CMK (cell line): ENCODE results near the gene DUSP9.

Experiments used
- DNase-seq: peaks from one replicate; pipeline ENCODE4 v3.0.0-alpha.2; 2010; ENCODE audit warnings: low read depth

Gene DUSP9

GRCh38 chrX:153622661-153623309, 24.2 kb upstream of the DUSP9 start:
- no peak for DNase-seq

DNA sequence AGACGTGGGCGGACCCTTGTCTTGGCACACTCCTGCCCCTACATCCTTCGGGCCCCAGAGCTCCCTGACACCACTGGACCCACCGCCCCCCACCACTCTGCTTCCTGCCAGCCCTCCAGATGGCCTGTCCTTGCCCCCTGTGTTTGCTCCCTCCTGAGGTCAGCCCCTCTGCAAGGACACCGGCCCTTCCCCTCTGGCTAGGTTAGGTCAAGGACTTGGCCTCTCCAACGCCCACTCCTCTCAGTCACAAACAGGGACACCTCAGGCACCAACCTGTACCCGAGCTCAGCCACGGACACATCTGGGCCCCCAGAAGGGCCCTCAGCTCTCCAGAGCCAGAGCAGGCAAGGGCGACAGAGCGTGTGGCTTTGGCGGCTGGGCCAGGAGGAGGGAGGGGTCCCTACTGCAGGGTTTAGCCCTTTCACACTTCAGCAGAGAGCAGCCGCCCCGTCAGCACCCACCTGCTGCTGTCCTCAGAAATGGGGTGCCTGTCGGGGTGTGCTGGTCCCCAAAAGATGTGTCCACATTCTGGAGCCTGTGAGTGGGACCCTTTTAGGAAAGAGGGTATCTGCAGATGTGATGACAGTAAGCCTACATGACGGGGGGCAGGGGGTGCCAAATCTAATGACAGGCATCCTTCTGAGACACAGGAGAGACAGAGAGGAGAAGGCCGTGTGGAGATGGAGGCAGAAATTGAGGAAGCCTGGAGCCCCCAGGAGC, 23.5 kb upstream of the DUSP9 start:
- DNase-seq: no peak

DNA sequence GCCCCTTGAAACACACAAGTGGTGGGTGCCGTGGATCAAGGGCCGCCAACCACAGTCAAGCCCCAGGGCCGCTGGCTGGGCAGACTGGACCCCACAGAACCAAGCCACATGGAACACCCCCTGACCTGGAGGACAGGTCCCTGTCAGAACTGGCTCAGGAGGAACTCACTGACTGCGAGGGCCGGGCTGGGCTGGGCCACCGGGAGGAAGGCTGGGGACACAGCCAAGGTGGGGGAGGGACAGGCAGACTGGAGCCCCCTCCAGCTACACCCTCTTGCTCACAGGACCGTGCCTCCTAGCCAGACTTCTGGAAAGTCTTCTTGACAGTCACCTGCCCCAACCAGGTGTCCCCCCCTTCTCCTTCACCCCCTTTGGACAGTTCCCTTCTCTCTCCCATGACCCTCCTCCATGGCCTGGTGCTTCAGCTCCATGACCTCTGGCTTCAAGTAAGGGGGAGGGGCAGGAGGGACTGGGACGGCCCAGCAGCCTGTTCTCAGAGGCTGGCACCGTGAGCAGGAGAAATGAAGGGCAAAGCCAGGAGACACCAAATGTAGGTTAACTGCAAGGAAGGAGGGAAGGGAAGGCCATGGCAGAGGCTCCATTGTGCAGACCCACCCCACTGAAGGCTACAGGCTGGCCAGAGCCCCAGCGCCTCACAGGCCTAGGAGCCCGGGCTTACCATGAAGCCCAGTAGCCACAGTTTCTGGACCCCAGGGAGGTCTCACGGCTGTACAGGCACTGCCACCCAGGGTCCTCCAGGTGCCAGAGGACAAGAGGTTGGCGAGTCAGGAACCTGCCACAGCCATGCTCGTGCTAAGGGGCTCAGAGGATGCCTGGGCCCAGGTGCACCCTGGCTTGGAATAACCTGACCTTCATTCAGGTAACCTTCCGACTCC, 22.6 kb upstream of the DUSP9 start:
- no peak for DNase-seq

DNA sequence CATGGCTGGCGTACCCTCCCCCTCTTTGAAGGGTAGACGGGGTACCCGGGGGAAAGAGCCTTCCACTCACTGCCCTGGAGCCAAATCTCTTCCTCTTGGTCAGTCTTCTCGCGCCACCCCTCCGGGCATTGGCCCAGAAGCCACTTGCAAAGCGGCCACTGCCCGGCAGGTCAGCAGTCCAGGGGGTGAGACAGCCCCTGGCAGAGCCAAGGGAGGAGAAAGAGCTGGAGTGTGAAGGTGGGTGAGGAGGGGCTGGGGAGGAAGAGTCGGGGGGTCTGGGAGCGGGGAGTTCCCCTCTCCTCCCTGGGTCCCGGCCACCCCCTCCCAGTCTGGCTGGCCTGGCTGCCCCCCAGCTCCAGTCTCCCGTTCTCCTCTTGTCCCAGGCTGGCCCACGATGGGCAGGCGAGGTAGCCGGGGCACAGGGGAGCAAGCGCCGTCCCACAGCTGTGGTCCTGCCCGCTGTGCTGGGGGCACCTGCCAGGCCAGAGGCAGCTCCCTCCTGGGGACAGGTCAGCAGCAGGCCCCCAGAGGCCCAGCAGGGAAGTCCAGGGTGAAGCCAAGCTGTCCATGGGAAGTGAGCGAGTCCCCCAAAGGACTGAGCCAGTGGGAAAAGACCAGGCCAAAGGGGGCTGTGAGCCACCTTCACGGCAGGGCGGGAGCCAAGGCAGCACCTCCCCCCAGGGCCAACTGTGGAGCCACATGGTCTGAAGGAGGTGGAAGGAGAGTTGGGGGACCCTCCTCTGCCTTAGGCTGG, 21.6 kb upstream of the DUSP9 start:
- DNase-seq: no peak

DNA sequence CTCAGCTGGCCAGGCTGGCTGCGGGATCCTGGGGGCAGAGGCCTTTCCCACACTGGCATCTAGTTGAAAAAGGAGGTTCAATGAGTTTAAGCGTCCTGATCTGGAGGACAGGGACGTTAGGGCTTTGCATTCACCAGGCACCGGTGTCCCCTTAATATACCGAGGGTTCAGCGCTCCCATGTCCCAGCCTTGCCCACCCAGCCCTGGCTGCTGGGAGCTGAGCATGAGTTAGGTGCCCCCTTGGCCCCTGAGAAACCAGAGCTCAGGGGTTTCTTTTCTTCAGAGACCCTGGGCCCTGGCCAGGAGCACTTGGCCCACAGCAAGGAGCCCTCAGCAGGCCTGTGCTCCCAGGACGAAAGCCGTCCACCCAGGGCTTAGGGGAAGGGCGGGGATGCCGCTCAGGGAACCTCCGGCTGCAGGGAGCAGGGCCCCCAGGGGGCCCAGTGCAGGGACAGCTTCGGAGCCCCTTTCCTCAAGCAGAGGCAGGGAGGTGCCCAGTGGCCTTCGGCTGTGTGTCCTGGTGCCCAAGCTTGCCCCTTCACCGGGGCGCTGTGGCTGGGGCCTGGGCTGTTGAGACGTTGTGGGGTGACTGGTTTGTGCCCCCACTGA, 20.9 kb upstream of the DUSP9 start:
- no peak for DNase-seq

- no peak for DNase-seq
These were observed 19.9 kb upstream of the DUSP9 start for GRCh38 chrX:153626863-153627674.

DNA sequence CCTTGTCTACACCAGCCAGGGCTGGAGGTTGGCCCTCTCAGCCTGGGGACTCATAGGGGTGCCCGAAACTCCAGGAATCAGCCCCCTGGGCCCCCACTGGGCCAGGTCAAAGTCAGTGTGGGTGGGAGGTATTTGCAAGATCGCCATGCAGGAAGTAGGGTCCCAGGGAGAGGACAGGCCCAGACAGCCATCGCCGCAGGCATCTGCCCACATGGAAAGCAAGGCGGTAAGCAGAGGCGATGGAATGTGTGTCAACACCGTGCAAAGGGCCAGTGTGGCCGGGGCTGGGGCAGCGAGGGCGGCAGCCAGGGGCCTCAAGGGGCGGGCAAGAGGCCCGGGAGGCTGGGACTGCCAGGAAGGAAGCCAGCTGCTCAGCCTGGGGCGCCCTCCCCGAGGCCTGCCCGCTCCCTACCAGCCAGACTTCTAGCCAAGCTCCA, 19.3 kb upstream of the DUSP9 start:
- no peak for DNase-seq

GRCh38 chrX:153628129-153628528, 18.9 kb upstream of the DUSP9 start:
- no peak for DNase-seq

DNA sequence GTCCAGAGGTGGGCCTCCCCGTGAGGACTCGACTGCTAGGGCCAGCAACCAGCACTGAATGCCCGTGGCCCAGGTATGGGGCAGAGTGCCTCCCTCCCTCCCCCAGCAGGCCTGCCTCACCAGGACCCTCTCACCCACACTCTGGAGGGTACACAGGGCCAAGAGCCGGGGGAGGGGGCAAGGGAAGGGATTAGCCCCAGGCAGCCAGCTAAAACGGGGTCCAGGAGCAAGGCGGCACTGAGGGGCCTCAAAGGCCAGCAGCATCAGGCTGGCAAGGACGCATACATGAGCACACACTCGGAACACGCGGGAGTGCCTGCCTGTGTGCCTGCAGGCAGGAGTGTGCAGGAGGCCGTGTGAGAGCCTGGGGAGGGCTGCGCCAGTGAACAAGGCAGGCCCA, 18.3 kb upstream of the DUSP9 start:
- DNase-seq: no peak

- no peak for DNase-seq
These were observed 15.7 kb upstream of the DUSP9 start for GRCh38 chrX:153631346-153631745.

GRCh38 chrX:153631907-153632594, 15.0 kb upstream of the DUSP9 start:
- DNase-seq: no peak

GRCh38 chrX:153632595-153632946, 14.4 kb upstream of the DUSP9 start:
- no peak for DNase-seq

- no peak for DNase-seq
These were observed 14.0 kb upstream of the DUSP9 start for GRCh38 chrX:153633048-153633447.

GRCh38 chrX:153633607-153634180, 13.3 kb upstream of the DUSP9 start:
- DNase-seq: no peak

DNA sequence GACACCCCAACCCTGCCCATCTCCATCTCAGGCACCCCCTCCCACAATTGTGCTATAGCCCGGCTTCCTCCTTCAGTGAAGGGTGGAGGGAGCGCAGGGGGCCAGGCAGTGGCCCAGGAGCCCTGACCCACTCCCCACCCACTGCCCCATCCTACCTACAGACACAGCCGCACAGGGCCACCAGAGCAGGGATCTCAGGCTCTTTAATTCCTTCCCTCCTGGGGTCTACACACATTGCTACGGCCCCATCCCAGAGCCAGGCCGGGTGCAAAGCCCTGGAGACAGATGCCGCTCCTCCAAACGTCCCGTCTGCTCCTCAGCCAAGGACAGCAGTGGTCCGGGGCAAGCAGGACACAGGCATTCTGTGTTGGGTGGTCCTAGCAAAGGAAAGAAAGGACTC, 12.8 kb upstream of the DUSP9 start:
- DNase-seq: no peak

GRCh38 chrX:153634832-153635231, 12.2 kb upstream of the DUSP9 start:
- DNase-seq: no peak

DNA sequence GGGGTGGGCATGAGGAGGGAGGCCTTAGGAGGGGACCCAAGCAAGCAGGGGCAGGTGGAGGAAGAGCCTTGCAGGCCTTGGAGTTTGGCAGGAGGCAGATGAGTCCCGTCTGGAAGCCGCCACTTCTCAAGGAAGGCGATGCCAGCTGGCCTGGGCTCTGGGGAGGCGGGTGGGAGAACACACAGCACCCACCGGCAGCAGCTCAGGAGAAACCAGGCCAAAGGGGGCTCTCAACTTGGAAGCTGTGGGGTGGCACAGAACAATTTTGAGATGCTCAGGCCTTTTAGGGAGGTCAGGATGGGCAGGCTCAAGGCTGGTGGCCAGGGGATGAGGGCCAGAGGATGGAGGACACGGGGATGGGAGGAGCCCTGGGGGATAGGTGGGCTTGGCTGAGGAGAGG, 11.6 kb upstream of the DUSP9 start:
- DNase-seq: no peak

- no peak for DNase-seq
These were observed 11.0 kb upstream of the DUSP9 start for GRCh38 chrX:153635788-153636668.

DNA sequence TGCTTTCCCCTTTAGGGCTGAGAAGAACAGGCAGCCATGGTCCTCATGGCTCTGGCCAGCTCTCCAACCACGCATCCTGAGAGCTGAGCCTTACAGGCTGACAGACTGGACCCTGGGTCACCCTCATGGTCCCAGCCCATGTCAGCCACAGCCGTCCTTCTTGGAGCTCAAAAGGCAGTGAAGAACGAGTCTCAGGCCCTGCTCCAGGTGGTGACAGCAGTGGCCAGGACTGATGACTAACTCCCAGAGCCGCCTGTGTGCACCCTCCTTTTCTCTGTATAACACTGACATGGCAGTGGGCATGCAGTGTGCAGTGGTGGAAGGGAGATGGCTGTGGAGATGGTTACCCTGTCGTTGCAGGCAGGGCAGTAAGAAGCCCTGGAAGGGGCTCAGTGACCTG, 10.3 kb upstream of the DUSP9 start:
- DNase-seq: no peak
